ENCODE data around the gene PRR5L.

- TF ChIP-seq NRF1 (IDR thresholded peaks at IDR 0.05; ENCODE audit: low read depth, low read length) (no peak), USF1 (IDR thresholded peaks at IDR 0.05; ENCODE audit: borderline replicate concordance, low read depth) (no peak), CTCF (IDR thresholded peaks at IDR 0.05) (no peak), EZH2phosphoT487 (IDR thresholded peaks at IDR 0.05; ENCODE audit: borderline replicate concordance, low read depth) (no peak), POLR2AphosphoS5 (IDR thresholded peaks at IDR 0.05; ENCODE audit: low read depth, low read length) (no peak), MAX (IDR thresholded peaks at IDR 0.05; ENCODE audit: low read depth) (no peak), MXI1 (IDR thresholded peaks at IDR 0.05; ENCODE audit: low read depth, low read length) (no peak), MEF2A (IDR thresholded peaks at IDR 0.05; ENCODE audit: borderline replicate concordance, low read depth) (no peak), ELF1 (IDR thresholded peaks at IDR 0.05) (no peak), TAF1 (IDR thresholded peaks at IDR 0.05; ENCODE audit: borderline replicate concordance, low read depth, low read length) (no peak), YY1 (IDR thresholded peaks at IDR 0.05; ENCODE audit: low read depth) (no peak)
These were observed 157.6 kb downstream of the PRR5L start for GRCh38 chr11:36453678-36454077.

Data from SK-N-SH (cell line).